ENCODE measurements around the gene VAC14.

DNA sequence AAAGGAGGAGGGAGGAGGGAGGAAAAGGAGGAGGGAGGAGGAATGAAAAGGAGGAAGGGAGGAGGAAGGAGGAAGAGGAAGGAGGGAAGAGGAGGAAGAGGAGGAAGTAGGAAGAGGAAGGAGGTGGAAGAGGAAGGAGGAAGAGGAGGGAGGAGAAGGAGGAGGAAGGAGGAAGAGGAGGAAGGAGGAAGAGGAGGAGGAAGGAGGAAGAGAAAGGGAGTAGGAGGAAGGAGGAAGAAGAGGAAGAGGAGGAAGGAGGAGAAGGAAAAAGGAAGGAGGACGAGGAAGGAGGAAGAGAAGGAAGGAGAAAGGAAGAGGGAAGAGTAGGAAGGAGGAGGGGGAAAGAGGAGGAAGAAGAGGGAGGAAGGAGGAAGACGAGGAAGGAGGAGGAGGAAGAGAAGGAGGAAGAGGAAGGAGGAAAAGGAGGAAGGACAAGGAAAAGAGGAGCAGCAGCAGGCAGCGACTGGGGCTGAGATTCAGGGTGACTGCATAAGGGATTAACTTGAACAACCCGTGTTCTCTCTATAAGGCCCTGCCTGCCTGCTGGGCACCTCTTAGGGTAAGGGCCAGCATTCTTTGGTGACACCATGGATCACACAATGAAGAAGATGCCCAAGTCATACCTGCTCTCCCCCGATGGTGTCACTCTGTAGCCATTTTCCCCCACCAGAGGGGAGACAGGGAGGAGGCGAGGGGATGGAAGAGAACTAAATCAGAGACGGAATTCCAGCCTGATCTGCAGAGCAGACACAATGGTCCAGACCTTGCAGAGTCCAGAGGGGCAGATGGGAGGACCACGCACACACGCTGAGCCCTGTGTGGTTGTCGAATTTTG, 156.0 kb downstream of the VAC14 start:
- TF ChIP-seq CTCF (IDR thresholded peaks at IDR 0.05; ENCODE audit: low read length), result peak; percentile 25; the same call in 1 of the 2 replicates
- no peak for TF ChIP-seq EZH2 (IDR thresholded peaks at IDR 0.05; ENCODE audit: borderline replicate concordance, low read length)

All from OCI-LY1 (cell line).